Astrocyte (in vitro differentiated cells and primary cell): ENCODE measurements around the gene KCNH6. TPM values are rescaled to one million over a fixed set of nuclear protein-coding genes. Genes with fewer than 3 reads are reported as not detected.
A peak's percentile ranks its signal among the peaks of the same experiment; 100 is the strongest.

Source experiments
- DNase-seq: peaks from one replicate; pipeline ENCODE4 v3.0.0-alpha.2; 2010; ENCODE audit warnings: low read depth
- FAIRE-seq: peaks from 2 replicates; lab custom pipeline; 2011; peaks lifted over from hg19 to GRCh38; lab: Jason Lieb, UNC
- H2AFZ ChIP-seq: 2 replicates; pipeline ENCODE4 v1.6.0; 2012; ENCODE audit warnings: low read depth, low read length, inconsistent platforms
- H3K27ac ChIP-seq: 2 replicates; pipeline ENCODE4 v1.5.1; 2011; ENCODE audit warnings: low read depth, low read length, inconsistent platforms
- H3K27me3 ChIP-seq: 2 replicates; pipeline ENCODE4 v1.6.0; 2011; ENCODE audit warnings: low read length, inconsistent platforms; ENCODE audit not compliant: insufficient read depth
- H3K36me3 ChIP-seq: 2 replicates; pipeline ENCODE4 v1.5.1; 2011; ENCODE audit warnings: low read length, inconsistent platforms; ENCODE audit not compliant: insufficient read depth
- H3K4me1 ChIP-seq: 2 replicates; pipeline ENCODE4 v1.5.1; 2011; ENCODE audit warnings: low read length, inconsistent platforms; ENCODE audit not compliant: insufficient read depth
- H3K4me2 ChIP-seq: 2 replicates; pipeline ENCODE4 v1.6.0; 2012; ENCODE audit warnings: low read length, inconsistent platforms
- H3K4me3 ChIP-seq: 2 replicates; pipeline ENCODE4 v1.5.1; 2011; ENCODE audit warnings: low read depth, mild to moderate bottlenecking, low read length, inconsistent platforms; ENCODE audit not compliant: insufficient read depth
- H3K79me2 ChIP-seq: 2 replicates; pipeline ENCODE4 v1.6.0; 2012; ENCODE audit warnings: mild to moderate bottlenecking, low read length, inconsistent platforms; ENCODE audit not compliant: insufficient read depth
- H3K9ac ChIP-seq: 2 replicates; pipeline ENCODE4 v1.6.0; 2012; ENCODE audit warnings: mild to moderate bottlenecking, low read length, inconsistent platforms
- H3K9me3 ChIP-seq: 2 replicates; pipeline ENCODE4 v1.5.1; 2012; ENCODE audit warnings: low read depth, mild to moderate bottlenecking, low read length, inconsistent platforms; ENCODE audit not compliant: insufficient read depth
- H4K20me1 ChIP-seq: 2 replicates; pipeline ENCODE4 v1.6.0; 2012; ENCODE audit warnings: low read length, inconsistent platforms; ENCODE audit not compliant: insufficient read depth
- H3K27ac Mint-ChIP-seq: one replicate; pipeline ENCODE4 v1.8.0; 2021; ENCODE audit warnings: mild to moderate bottlenecking, mixed read lengths; ENCODE audit not compliant: unreplicated experiment
- H3K27me3 Mint-ChIP-seq: one replicate; pipeline ENCODE4 v1.8.0; 2021; ENCODE audit warnings: low read depth, mixed read lengths; ENCODE audit not compliant: unreplicated experiment
- H3K36me3 Mint-ChIP-seq: one replicate; pipeline ENCODE4 v1.8.0; 2021; ENCODE audit warnings: low read depth, mixed read lengths; ENCODE audit not compliant: unreplicated experiment
- H3K4me1 Mint-ChIP-seq: one replicate; pipeline ENCODE4 v1.8.0; 2021; ENCODE audit warnings: low read depth, mixed read lengths; ENCODE audit not compliant: unreplicated experiment
- H3K4me3 Mint-ChIP-seq: one replicate; pipeline ENCODE4 v1.8.0; 2021; ENCODE audit warnings: mild to moderate bottlenecking, moderate library complexity, mixed read lengths; ENCODE audit not compliant: unreplicated experiment
- H3K9me3 Mint-ChIP-seq: one replicate; pipeline ENCODE4 v1.8.0; 2021; ENCODE audit warnings: mild to moderate bottlenecking, mixed read lengths; ENCODE audit not compliant: unreplicated experiment
- EZH2 ChIP-seq: IDR thresholded peaks from 2 replicates; pipeline ENCODE4 v1.6.1; 2012; ENCODE audit warnings: mild to moderate bottlenecking, low read length, inconsistent platforms; ENCODE audit not compliant: insufficient read depth
- total RNA-seq: library from RNA; stranded (reverse); gene quantifications from 2 replicates; pipeline ENCODE4 v1.2.1, GENCODE V29; 2021
- TF ChIP-seq, protein P1 (sequence below): IDR thresholded peaks from 2 replicates; pipeline ENCODE4 v1.5.1; 2011; ENCODE audit warnings: low read depth, mild to moderate bottlenecking, inconsistent platforms, low read length, moderate library complexity; ENCODE audit not compliant: insufficient read depth

KCNH6 gene
- total RNA-seq, 1 donor from 2014 or later, result not detected

DNA sequence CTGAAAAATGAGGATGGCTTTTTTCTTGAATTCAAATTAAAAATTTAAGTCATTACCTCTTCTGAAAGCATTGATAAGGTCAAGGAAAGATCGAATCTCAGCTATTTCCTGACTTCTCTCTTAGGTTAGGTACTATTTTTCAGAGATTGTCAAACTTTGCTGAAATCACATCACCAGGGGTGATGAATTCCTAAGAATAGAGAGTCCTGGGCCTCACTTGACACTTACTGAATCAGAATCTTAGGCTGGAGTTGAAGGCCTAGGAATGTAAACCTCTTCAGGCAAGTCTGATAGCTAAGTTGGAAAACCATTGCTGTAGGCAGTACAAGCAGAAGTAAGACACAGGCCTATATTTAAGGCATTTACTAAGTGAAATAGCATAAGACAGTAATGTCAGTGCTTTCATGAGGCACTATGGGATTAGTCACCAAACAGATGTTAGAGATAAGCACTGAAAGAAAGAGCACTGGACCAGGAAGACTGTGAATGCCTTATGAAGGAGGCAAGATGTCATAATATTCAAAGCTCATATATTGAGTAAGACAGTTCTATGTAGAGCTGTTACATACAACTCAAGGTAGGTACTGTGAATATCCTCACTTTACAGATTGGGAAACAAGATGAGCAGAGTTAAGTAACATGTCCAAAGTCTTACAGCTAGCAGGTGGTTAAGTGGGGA is 48.6 kb downstream of the KCNH6 start:
- DNase-seq, result peak; percentile 67
- FAIRE-seq, result no peak
- no peak overlapping the region for H3K4me3 ChIP-seq
- H3K9ac ChIP-seq, result no peak overlapping the region
- H3K4me1 Mint-ChIP-seq, result peaks cover 15% of the 10 kb centered on the region
- no peaks in the 10 kb centered on the region for H3K36me3 ChIP-seq
- no peaks in the 10 kb centered on the region for H3K4me1 ChIP-seq
- no peaks in the 10 kb centered on the region for H3K9me3 Mint-ChIP-seq
- no peaks in the 10 kb centered on the region for H3K27me3 Mint-ChIP-seq
- H3K27ac ChIP-seq, result no peak overlapping the region
- H3K4me3 Mint-ChIP-seq, result no peak overlapping the region
- H3K36me3 Mint-ChIP-seq, result no peaks in the 10 kb centered on the region
- no peak overlapping the region for H3K27ac Mint-ChIP-seq
- peaks cover 77% of the 10 kb centered on the region for H3K79me2 ChIP-seq
- peaks cover 98% of the 10 kb centered on the region for H4K20me1 ChIP-seq
- H3K27me3 ChIP-seq, result no peaks in the 10 kb centered on the region
- no peak for TF ChIP-seq EZH2
- TF ChIP-seq, protein P1, sequence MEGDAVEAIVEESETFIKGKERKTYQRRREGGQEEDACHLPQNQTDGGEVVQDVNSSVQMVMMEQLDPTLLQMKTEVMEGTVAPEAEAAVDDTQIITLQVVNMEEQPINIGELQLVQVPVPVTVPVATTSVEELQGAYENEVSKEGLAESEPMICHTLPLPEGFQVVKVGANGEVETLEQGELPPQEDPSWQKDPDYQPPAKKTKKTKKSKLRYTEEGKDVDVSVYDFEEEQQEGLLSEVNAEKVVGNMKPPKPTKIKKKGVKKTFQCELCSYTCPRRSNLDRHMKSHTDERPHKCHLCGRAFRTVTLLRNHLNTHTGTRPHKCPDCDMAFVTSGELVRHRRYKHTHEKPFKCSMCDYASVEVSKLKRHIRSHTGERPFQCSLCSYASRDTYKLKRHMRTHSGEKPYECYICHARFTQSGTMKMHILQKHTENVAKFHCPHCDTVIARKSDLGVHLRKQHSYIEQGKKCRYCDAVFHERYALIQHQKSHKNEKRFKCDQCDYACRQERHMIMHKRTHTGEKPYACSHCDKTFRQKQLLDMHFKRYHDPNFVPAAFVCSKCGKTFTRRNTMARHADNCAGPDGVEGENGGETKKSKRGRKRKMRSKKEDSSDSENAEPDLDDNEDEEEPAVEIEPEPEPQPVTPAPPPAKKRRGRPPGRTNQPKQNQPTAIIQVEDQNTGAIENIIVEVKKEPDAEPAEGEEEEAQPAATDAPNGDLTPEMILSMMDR, result no peak
- no peaks in the 10 kb centered on the region for H3K9me3 ChIP-seq
- no peak overlapping the region for H2AFZ ChIP-seq
- no peak overlapping the region for H3K4me2 ChIP-seq

DNA sequence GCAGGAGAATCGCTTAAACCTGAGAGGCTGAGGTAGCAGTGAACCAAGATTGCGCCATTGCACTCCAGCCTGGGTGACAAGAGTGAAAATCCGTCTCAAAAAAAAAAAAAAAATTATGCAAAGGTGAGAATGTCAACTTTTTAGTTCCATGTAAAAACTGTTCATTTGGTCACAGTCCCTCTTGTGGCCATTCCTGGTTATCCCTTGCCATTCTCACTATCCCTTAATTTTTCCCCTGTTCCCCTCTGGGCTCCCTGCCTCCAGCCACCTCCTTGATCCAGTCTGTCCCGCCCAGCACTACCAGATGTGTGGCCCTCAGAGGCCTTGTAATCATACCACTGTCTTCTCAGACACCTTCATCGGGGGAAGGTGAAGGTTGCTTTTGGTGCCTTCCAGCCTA is 50.5 kb downstream of the KCNH6 start:
- Histone ChIP-seq H3K79me2 (peaks cover 77% of the 10 kb centered on the region), H3K27ac (no peak overlapping the region), H3K4me3 (no peak overlapping the region), H3K4me1 (no peaks in the 10 kb centered on the region), H3K36me3 (no peaks in the 10 kb centered on the region), H4K20me1 (peaks cover 98% of the 10 kb centered on the region), H2AFZ (no peak overlapping the region), H3K9ac (no peak overlapping the region), H3K27me3 (no peaks in the 10 kb centered on the region), H3K4me2 (no peak overlapping the region), H3K9me3 (no peaks in the 10 kb centered on the region)
- no peaks in the 10 kb centered on the region for H3K27me3 Mint-ChIP-seq
- TF ChIP-seq, protein P1, result peak; percentile 27
- TF ChIP-seq EZH2, result no peak
- H3K4me3 Mint-ChIP-seq, result no peak overlapping the region
- H3K9me3 Mint-ChIP-seq, result no peaks in the 10 kb centered on the region
- no peak for DNase-seq
- no peak overlapping the region for H3K27ac Mint-ChIP-seq
- H3K36me3 Mint-ChIP-seq, result no peaks in the 10 kb centered on the region
- peaks cover 20% of the 10 kb centered on the region for H3K4me1 Mint-ChIP-seq
- no peak for FAIRE-seq
